Measurements from ENCODE around the gene MSX1.

The MSX1 gene

DNA sequence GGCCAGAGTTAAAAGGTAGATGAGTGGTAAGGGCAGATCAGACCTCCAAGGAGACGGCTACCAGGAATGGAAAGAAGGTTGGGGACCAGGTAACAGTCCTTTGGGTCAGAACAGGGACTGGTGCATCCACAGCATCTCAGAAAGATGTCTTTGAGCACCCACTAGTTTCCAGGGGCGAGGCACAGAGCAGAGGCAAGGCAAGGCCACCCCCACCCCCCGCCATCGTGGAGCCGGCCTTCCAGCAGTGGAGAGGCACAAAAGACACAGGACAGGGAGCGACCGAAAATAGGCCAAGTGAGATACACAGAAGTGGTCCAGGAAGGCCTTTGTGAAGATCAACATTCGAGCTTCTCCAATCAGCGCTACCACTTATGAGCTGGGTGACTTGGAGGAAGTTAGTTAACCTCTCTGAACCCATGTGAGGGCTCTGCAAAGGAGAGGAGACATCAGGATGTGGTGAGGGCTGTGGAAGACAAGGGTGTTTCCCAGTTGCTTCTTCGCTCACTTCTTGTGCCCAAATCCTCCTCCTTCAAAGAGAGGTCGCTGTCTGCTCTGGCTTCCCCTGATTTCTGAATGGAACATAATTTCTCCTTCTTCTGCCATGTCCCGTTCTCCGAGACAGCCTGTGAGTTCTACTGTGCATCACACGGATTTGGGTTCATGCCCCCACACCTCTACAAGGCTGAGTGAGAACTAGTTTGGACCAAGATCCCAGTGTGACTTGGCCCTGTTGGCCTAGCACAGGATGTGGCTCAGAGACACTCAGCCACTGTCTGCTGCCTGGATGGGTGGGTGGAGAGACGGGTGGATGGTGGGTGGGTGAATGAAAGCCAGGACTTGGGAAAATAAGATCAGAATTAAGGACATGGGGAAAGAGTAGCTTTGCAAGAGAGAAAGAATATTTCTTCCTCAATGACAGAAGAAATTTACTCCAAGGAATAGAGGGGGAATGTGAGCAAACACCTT, 16.7 kb upstream of the MSX1 start:
- DNase-seq = no peak

- no peak for DNase-seq
These were observed 15.7 kb upstream of the MSX1 start for GRCh38 chr4:4843635-4844291.

DNA sequence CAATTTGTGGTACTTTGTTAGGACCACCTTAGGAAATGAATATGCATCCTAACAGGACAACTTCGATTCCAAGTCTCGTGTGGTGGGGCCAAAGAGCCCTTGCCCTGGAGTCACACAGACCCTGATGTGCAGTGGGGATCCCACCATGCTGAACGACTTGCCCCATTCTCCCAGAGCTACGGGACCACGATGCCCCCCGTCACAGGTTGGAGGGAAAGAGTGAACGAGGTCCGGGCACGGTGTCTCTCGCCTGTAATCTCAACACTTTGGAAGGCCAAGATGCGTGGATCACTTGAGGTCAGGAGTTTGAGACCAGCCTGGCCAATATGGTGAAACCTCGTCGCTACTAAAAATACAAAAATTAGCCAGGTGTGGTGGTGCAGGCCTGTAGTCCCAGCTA, 14.4 kb upstream of the MSX1 start:
- no peak for DNase-seq

DNA sequence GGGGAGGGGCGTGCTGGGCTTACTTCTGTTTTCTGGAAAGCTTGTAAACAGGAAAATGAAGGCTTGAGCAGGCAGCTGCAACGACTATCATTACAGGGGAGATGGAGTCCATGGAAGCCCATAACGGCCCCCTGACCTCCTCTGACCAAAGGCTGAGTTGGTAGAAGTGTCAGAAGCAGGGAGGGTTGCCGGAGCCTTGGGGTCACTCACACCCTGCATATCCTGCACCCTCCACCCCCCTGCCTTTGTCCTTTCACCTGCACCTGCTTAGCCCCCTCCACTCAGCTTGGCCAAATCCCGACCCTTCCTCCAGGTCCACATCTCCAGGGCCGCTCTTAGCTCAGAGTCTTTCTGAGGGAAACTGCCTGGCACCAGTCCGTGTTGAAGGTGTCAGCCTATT, 12.5 kb upstream of the MSX1 start:
- no peak for DNase-seq

DNA sequence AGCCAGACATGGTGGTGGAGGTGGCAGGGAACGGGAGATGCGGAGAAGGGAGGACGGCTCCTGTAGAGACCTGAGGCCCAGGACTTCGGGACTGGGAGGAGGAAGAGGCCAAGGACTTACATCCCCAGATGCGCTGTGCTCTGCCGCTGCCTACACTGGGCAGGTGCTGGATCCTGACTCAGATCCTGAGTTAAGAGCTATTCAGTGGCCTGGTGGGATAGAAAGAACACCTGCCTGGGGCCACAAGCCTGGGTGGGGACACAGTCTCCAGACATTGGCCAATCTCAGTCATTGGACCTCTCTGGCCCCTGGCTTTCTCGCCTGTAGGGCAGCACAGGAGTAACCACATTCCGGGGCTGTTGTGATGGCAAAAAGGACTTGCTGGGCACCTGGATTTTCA, 10.9 kb upstream of the MSX1 start:
- no peak for DNase-seq

- no peak for DNase-seq
These were observed 10.4 kb upstream of the MSX1 start for GRCh38 chr4:4849106-4849505.

GRCh38 chr4:4849524-4850193, 9.8 kb upstream of the MSX1 start:
- no peak for DNase-seq

DNA sequence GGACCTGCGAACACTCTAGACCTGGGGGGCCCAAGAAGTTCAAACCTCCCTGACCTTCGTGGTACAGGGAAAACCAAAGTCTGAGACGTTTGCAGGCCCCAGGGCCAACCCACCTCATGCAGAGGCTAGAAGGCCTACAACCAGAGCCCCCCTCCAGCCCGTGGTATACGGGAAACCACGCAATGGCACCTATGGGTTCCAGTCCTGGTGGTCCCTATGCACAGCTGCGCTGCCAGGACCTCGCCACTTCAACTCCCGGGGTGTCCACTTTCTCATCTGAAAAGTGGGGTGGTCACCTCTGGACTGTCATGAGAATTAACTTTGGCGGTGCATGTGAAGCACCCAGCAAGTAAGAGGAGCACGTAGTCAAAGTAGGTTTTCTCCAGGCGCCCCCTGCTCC, 8.4 kb upstream of the MSX1 start:
- no peak for DNase-seq

- DNase-seq = no peak
These were observed 7.6 kb upstream of the MSX1 start for GRCh38 chr4:4851906-4852305.

- peak in 1 of 2 donors; percentile 47 for DNase-seq
These were observed 6.7 kb upstream of the MSX1 start for GRCh38 chr4:4852591-4853362.

DNA sequence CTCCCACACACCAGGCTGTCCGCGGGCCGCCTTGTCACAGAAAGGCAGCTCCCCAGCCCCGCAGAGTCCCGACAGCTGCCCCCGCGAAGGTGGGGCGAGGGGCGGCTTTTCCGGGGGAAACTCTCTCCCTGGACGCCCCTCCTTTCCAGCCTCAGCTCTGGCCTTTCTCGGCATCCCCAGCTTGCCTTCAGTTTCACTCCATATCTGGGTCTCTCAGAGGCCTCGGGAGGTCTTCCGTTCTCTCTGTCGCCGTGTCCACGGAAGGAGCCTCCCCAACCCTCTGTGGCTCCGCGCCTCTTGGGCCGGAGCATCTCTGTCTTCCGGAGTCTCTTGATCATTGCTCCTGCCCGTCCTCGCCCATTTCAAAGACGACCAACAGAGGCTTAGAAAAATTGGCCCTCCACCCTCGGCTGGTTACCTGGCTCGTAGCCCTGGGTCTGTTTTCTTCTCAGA, 6.1 kb upstream of the MSX1 start:
- no peak for DNase-seq

DNA sequence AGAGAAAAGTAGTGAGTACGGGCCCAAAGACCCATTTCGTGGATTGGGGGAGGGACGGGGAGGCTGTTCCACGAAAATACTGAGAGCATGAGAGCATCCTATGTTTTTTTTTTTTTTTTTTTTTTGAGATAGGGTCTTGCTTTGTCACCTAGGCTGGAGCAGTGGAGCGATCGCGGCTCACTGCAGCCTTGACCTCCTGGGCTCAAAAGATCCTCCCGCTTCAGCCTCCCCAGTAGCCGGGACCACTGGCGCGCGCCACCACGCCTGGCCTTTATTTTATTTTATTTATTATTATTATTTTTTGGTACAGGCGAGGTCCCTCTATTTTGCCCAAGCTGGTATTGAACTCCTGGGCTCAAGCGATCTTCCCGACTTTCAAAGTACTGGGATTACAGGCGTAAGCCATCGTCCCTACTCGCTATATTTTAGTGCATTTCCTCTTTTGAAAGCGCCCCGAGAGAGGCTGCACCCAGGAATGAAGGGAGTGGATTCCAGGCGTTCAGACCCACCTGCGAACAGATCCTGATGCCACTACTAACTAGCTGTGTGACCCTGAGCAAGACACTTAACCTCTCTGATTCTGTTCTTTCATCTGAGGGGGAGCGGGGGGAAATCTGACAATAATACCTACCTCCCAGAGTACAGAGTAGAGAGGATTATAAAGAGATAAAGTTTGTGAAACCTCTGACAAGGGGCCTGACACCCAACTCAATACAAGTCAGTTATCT, 5.4 kb upstream of the MSX1 start:
- DNase-seq = no peak

- DNase-seq = no peak
These were observed 4.7 kb upstream of the MSX1 start for GRCh38 chr4:4854649-4855295.

DNA sequence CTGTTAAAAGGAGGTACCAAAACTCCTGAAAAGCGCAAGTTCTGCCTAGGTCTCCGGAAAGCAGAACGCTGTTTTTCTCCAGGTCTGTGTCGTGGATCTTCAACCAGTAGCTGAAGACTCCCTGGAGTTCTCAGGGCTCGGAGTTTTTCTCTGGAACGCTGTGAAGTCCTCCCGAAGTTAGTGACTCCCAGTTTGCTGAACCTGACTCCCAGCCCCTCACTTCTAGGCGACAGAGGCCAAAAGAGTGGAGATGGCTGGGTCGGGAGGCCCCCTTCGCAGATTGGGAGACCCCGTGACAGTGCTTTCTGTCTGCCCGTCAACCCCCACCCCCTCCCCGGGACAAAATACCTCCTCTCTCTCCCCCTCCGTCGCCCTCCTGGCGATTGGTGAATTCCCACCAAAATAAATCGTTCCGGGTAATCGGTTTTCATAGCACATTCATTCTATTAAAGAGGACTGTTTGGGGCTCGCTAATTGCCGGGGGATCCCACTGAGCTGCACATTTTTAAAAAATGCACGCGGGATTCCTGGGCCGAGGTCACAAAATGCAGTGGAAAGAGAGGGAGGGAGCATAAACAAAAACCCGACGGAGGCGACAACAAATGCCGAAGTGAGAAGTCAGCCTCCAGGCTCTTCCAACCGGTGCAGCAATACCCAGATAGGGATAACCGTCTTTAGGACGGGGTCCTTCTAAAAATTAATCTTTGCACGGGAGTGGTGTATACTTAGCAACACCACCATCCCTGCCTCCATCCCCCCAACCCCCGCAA, 4.0 kb upstream of the MSX1 start:
- no peak for DNase-seq

DNA sequence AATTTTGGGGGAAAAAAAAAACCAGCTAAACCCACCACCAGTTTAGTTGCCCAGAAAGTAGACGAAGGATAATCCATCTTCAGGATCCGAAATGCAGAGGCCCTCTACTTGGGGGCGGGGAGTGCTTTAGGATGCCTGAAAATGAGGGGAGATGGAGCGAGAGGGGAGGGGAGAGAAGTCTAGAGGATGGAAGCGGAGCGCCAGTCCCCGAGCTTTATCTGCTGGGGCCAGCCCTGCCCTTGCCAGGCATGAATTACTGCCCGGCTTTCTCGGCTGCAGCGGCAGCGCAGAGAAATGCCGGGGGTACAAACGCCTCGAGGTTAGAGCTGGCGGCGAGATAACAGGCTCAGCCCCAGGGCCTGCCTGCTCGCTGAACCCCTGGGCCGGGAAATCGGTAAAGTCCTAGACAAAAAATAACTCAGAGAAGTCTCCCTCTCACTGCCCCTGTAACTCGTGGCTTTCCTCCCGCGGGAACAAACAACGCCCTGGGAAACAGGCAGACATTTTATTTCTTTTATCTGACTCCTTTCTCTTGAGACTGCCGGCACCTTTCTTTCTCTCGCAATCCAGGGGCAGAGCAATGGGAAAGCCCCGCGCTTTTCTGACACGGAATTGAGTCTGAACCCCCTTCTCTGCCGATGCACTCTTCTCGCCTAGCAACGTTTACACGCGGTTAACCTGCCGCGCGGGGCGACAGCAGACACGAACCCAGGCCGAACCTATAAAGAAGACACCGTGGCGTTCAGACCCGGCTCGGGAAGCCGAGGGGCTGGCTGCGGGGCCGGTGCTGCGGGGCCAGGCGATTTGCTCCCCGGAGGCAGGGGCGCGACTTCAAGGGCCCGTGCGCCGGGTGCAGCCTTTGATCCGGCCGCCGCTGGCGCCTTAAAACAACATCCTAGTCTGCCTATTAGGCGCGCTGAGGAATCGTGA, 3.1 kb upstream of the MSX1 start:
- no peak for DNase-seq

GRCh38 chr4:4857001-4857808, 2.3 kb upstream of the MSX1 start:
- no peak for DNase-seq

- DNase-seq = no peak
These were observed 1.5 kb upstream of the MSX1 start for GRCh38 chr4:4857809-4858508.

Data from stimulated activated CD4-positive, alpha-beta T cell treated with anti-CD3 and anti-CD28 coated beads, Interleukin-2, amount 100 ng/mL, for 24 hours (primary cell).